Activated T-helper 1 cell treated with anti-CD3 and anti-CD28 coated beads, Interleukin-2, amount 50 U/mL, for 16 hours (primary cell): ENCODE data around the gene PCDHGC3.

ENCODE experiments used
- DNase-seq, 2 donors: peaks; one replicate each; pipeline ENCODE4 v3.0.0-alpha.2; 2020; ENCODE audit warnings: low read depth in 1 of 2, low spot score in 1 of 2

PCDHGC3 gene

GRCh38 chr5:141519605-141520565 is 44.1 kb downstream of the PCDHGC3 start:
- DNase-seq, result no peak

- DNase-seq, result no peak
These were observed 45.5 kb downstream of the PCDHGC3 start for GRCh38 chr5:141521244-141521781.

- DNase-seq, result no peak
These were observed 46.5 kb downstream of the PCDHGC3 start for GRCh38 chr5:141522301-141522700.

GRCh38 chr5:141523991-141524390 is 48.2 kb downstream of the PCDHGC3 start:
- DNase-seq, result no peak

- DNase-seq, result no peak
These were observed 49.1 kb downstream of the PCDHGC3 start for GRCh38 chr5:141524604-141525597.

- no peak for DNase-seq
These were observed 49.9 kb downstream of the PCDHGC3 start for GRCh38 chr5:141525653-141526052.

- DNase-seq, result no peak
These were observed 51.7 kb downstream of the PCDHGC3 start for GRCh38 chr5:141527426-141527825.
